ENCODE measurements around the gene MOB1A.
"Not testable (repeated sequence)": the region's sequence is repeated elsewhere in the genome, so short reads cannot be mapped to it uniquely, and the experiment has no call there.

The MOB1A gene

GRCh38 chr2:74178211-74179062 is at the start of gene MOB1A:
Gene MOB1A (minus strand): TSS chr2:74178879. CDS start chr2:74178674, 205 bp downstream.
- peak; percentile 98 for DNase-seq

GRCh38 chr2:74227646-74228045 is 49.0 kb upstream of the MOB1A start:
- DNase-seq: no peak

GRCh38 chr2:74226648-74227213 is 48.1 kb upstream of the MOB1A start:
- DNase-seq: no peak

GRCh38 chr2:74225698-74226459 is 47.2 kb upstream of the MOB1A start:
- no peak for DNase-seq

GRCh38 chr2:74223941-74224770 is 45.5 kb upstream of the MOB1A start:
- no peak for DNase-seq

GRCh38 chr2:74222300-74222650 is 43.6 kb upstream of the MOB1A start:
- no peak for DNase-seq

- no peak for DNase-seq
Observed at GRCh38 chr2:74221604-74222299, 43.1 kb upstream of the MOB1A start.

GRCh38 chr2:74221091-74221490 is 42.4 kb upstream of the MOB1A start:
- DNase-seq: no peak

- DNase-seq: no peak
Observed at GRCh38 chr2:74219846-74220486, 41.3 kb upstream of the MOB1A start.

- DNase-seq: no peak
Observed at GRCh38 chr2:74216642-74217041, 38.0 kb upstream of the MOB1A start.

- DNase-seq: not testable (repeated sequence)
Observed at GRCh38 chr2:74215771-74216170, 37.1 kb upstream of the MOB1A start.

- DNase-seq: no peak
Observed at GRCh38 chr2:74212702-74213410, 34.2 kb upstream of the MOB1A start.

GRCh38 chr2:74206180-74206688 is 27.6 kb upstream of the MOB1A start:
- peak; percentile 67 for DNase-seq

- DNase-seq: peak; percentile 39
Observed at GRCh38 chr2:74205596-74205995, 26.9 kb upstream of the MOB1A start.

GRCh38 chr2:74205113-74205512 is 26.4 kb upstream of the MOB1A start:
- DNase-seq: no peak

- no peak for DNase-seq
Observed at GRCh38 chr2:74204436-74204835, 25.8 kb upstream of the MOB1A start.

GRCh38 chr2:74201596-74201995 is 22.9 kb upstream of the MOB1A start:
- DNase-seq: no peak

- DNase-seq: no peak
Observed at GRCh38 chr2:74201196-74201595, 22.5 kb upstream of the MOB1A start.

GRCh38 chr2:74199871-74200305 is 21.2 kb upstream of the MOB1A start:
- DNase-seq: no peak

GRCh38 chr2:74199275-74199701 is 20.6 kb upstream of the MOB1A start:
- no peak for DNase-seq
